ENCODE data around the gene ATP2B2.

Gene ATP2B2

GRCh38 chr3:10510086-10510742, 4.8 kb upstream of the ATP2B2 start:
- no peak for DNase-seq

- no peak for DNase-seq
Measured at GRCh38 chr3:10509325-10509724, 3.9 kb upstream of the ATP2B2 start.

- DNase-seq: no peak
Measured at GRCh38 chr3:10508619-10509260, 3.4 kb upstream of the ATP2B2 start.

- DNase-seq: no peak
Measured at GRCh38 chr3:10508235-10508618, 2.8 kb upstream of the ATP2B2 start.

- DNase-seq: no peak
Measured at GRCh38 chr3:10507331-10507730, 1.9 kb upstream of the ATP2B2 start.

GRCh38 chr3:10506696-10507095, 1.3 kb upstream of the ATP2B2 start:
- DNase-seq: no peak

- no peak for DNase-seq
Measured at GRCh38 chr3:10505791-10506585, 602 bp upstream of the ATP2B2 start.

GRCh38 chr3:10504171-10505049, 976 bp downstream of the ATP2B2 start:
- DNase-seq: no peak

- no peak for DNase-seq
Measured at GRCh38 chr3:10503217-10503796, 2.1 kb downstream of the ATP2B2 start.

- DNase-seq: no peak
Measured at GRCh38 chr3:10502185-10502880, 3.1 kb downstream of the ATP2B2 start.

- no peak for DNase-seq
Measured at GRCh38 chr3:10501664-10502052, 3.7 kb downstream of the ATP2B2 start.

GRCh38 chr3:10500717-10501663, 4.4 kb downstream of the ATP2B2 start:
- no peak for DNase-seq

- no peak for DNase-seq
Measured at GRCh38 chr3:10498271-10498670, 7.1 kb downstream of the ATP2B2 start.

- DNase-seq: no peak
Measured at GRCh38 chr3:10497439-10497838, 7.9 kb downstream of the ATP2B2 start.

GRCh38 chr3:10496121-10496863, 9.1 kb downstream of the ATP2B2 start:
- DNase-seq: no peak

- no peak for DNase-seq
Measured at GRCh38 chr3:10495614-10496013, 9.8 kb downstream of the ATP2B2 start.

GRCh38 chr3:10495003-10495402, 10.4 kb downstream of the ATP2B2 start:
- peak; percentile 73 for DNase-seq

- no peak for DNase-seq
Measured at GRCh38 chr3:10494180-10494579, 11.2 kb downstream of the ATP2B2 start.

GRCh38 chr3:10493202-10493589, 12.2 kb downstream of the ATP2B2 start:
- no peak for DNase-seq

Data from islet precursor cell (in vitro differentiated cells).